MM.1S (cell line): Measurements from ENCODE around the gene USP40.

ENCODE experiments used
- DNase-seq: peaks from one replicate; pipeline ENCODE4 v3.0.0-alpha.2; 2015
- H2AFZ ChIP-seq: fragments of 300-600 bp; sonication (generic); 2 replicates; pipeline ENCODE4 v1.6.0; 2016; ENCODE audit warnings: antibody characterized with exemption, low read length
- H3F3A ChIP-seq: fragments of 300-600 bp; sonication (generic); 2 replicates; pipeline ENCODE4 v1.6.1; 2016; ENCODE audit warnings: mild to moderate bottlenecking, antibody characterized with exemption, low read length, moderate library complexity, mixed read lengths; ENCODE audit not compliant: insufficient read depth
- H3K27ac ChIP-seq: fragments of 300-600 bp; sonication (generic); 2 replicates; pipeline ENCODE4 v1.5.1; 2016; ENCODE audit warnings: mild to moderate bottlenecking, low read length
- H3K27me3 ChIP-seq: fragments of 300-600 bp; sonication (generic); replicated peaks from 2 replicates; pipeline ENCODE4 v1.6.0; 2016; ENCODE audit warnings: low read length; ENCODE audit not compliant: insufficient read depth
- H3K36me3 ChIP-seq: fragments of 300-600 bp; sonication (generic); replicated peaks from 2 replicates; pipeline ENCODE4 v1.6.1; 2016; ENCODE audit warnings: mild to moderate bottlenecking, low read length, mixed read lengths; ENCODE audit not compliant: insufficient read depth
- H3K4me1 ChIP-seq: fragments of 300-600 bp; sonication (generic); 2 replicates; pipeline ENCODE4 v1.6.1; 2016; ENCODE audit warnings: low read length, mixed read lengths
- H3K4me2 ChIP-seq: fragments of 300-600 bp; sonication (generic); 2 replicates; pipeline ENCODE4 v1.6.0; 2016; ENCODE audit warnings: low read depth, low read length
- H3K4me3 ChIP-seq: fragments of 300-600 bp; sonication (generic); 2 replicates; pipeline ENCODE4 v1.5.1; 2016; ENCODE audit warnings: low read length, mixed read lengths
- H3K79me2 ChIP-seq: fragments of 300-600 bp; sonication (generic); 2 replicates; pipeline ENCODE4 v1.6.1; 2016; ENCODE audit warnings: mixed run types, low read length, mixed read lengths
- H3K9ac ChIP-seq: fragments of 300-600 bp; sonication (generic); 2 replicates; pipeline ENCODE4 v1.6.1; 2016; ENCODE audit warnings: low read length, mixed read lengths
- H3K9me2 ChIP-seq: fragments of 300-600 bp; sonication (generic); replicated peaks from 2 replicates; pipeline ENCODE4 v1.6.1; 2016; ENCODE audit warnings: mild to moderate bottlenecking, low read length, mixed read lengths; ENCODE audit not compliant: insufficient read depth
- H3K9me3 ChIP-seq: fragments of 300-600 bp; sonication (generic); replicated peaks from 2 replicates; pipeline ENCODE4 v1.6.1; 2016; ENCODE audit warnings: mild to moderate bottlenecking, low read length, mixed read lengths; ENCODE audit not compliant: insufficient read depth
- H4K20me1 ChIP-seq: fragments of 300-600 bp; sonication (generic); 2 replicates; pipeline ENCODE4 v1.6.1; 2016; ENCODE audit warnings: mild to moderate bottlenecking, low read length, moderate library complexity, mixed read lengths; ENCODE audit not compliant: insufficient read depth
- CTCF ChIP-seq: fragments of 300-600 bp; sonication (generic); IDR thresholded peaks from 2 replicates; pipeline ENCODE4 v1.5.1; 2016; ENCODE audit warnings: antibody characterized with exemption, low read length, mixed read lengths
- EZH2 ChIP-seq: fragments of 300-600 bp; sonication (generic); optimal IDR thresholded peaks from 2 replicates; pipeline ENCODE3; 2017; ENCODE audit warnings: low read depth, mild to moderate bottlenecking, antibody characterized with exemption, low read length, mixed read lengths
- EZH2phosphoT487 ChIP-seq: fragments of 300-600 bp; sonication (generic); IDR thresholded peaks from 2 replicates; pipeline ENCODE4 v1.6.1; 2018; ENCODE audit warnings: antibody characterized with exemption, low read length

The USP40 gene

DNA sequence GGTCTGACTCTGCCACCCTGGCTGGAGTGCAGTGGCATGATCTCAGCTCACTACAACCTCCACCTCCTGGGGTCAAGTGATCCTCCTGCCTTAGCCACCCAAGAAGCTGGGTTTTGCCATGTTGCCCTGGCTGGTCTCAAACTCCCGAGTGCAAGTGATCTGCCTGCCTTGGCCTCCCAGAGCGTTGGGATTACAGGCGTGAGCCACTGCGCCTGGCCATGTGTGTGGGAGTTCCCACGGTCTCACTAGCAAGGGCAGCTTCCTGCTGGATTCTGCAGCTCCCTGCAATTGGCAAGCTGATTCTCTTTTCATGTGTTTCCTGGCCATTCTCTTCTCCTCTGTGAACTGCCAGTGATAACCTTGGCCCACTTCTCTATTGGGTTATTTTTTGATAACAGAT is 84.0 kb downstream of the USP40 start:
- no peaks in the 10 kb centered on the region for H3K36me3 ChIP-seq

GRCh38 chr2:233481368-233482142 is 85.0 kb downstream of the USP40 start:
- no peak overlapping the region for H3K4me2 ChIP-seq
- H4K20me1 ChIP-seq: no peaks in the 10 kb centered on the region
- no peaks in the 10 kb centered on the region for H3K27me3 ChIP-seq
- no peaks in the 10 kb centered on the region for H3K79me2 ChIP-seq
- no peak overlapping the region for H3K4me3 ChIP-seq
- H3K4me1 ChIP-seq: no peaks in the 10 kb centered on the region
- H2AFZ ChIP-seq: no peak overlapping the region
- H3K9me3 ChIP-seq: no peaks in the 10 kb centered on the region
- no peak for TF ChIP-seq CTCF
- no peak for TF ChIP-seq EZH2phosphoT487
- TF ChIP-seq EZH2: no peak
- no peaks in the 10 kb centered on the region for H3K9me2 ChIP-seq
- no peak for DNase-seq
- no peak overlapping the region for H3K27ac ChIP-seq
- H3K9ac ChIP-seq: no peak overlapping the region
- no peaks in the 10 kb centered on the region for H3F3A ChIP-seq
- no peaks in the 10 kb centered on the region for H3K36me3 ChIP-seq

More for the DNA sequence above, 84.0 kb downstream of the USP40 start:
- Histone ChIP-seq H3K4me3 (no peak overlapping the region), H3K27ac (no peak overlapping the region), H3F3A (no peaks in the 10 kb centered on the region), H3K9ac (no peak overlapping the region), H3K9me3 (no peaks in the 10 kb centered on the region), H3K9me2 (no peaks in the 10 kb centered on the region), H2AFZ (no peak overlapping the region), H3K27me3 (no peaks in the 10 kb centered on the region), H4K20me1 (no peaks in the 10 kb centered on the region), H3K4me1 (no peaks in the 10 kb centered on the region), H3K79me2 (no peaks in the 10 kb centered on the region), H3K4me2 (no peak overlapping the region)
- TF ChIP-seq EZH2phosphoT487 (no peak), CTCF (no peak), EZH2 (no peak)
- DNase-seq: no peak

- no peak overlapping the region for H3K4me2 ChIP-seq
- no peak for TF ChIP-seq EZH2
- no peak for TF ChIP-seq CTCF
- TF ChIP-seq EZH2phosphoT487: no peak
Measured at GRCh38 chr2:233480490-233481202, 85.9 kb downstream of the USP40 start.

More at GRCh38 chr2:233480490-233481202, 85.9 kb downstream of the USP40 start:
- no peak overlapping the region for H3K27ac ChIP-seq
- no peaks in the 10 kb centered on the region for H3K9me2 ChIP-seq
- no peaks in the 10 kb centered on the region for H3K27me3 ChIP-seq
- H3K79me2 ChIP-seq: no peaks in the 10 kb centered on the region
- H3K4me3 ChIP-seq: no peak overlapping the region
- no peaks in the 10 kb centered on the region for H3K9me3 ChIP-seq
- H3F3A ChIP-seq: no peaks in the 10 kb centered on the region
- H3K36me3 ChIP-seq: no peaks in the 10 kb centered on the region
- no peak overlapping the region for H3K9ac ChIP-seq
- no peak for DNase-seq
- no peak overlapping the region for H2AFZ ChIP-seq
- H4K20me1 ChIP-seq: no peaks in the 10 kb centered on the region
- H3K4me1 ChIP-seq: no peaks in the 10 kb centered on the region
